GM19452 (cell line): ENCODE measurements around the gene MFAP1.
A peak's percentile ranks its signal among the peaks of the same experiment; 100 is the strongest.

ENCODE experiments used
- ATAC-seq: cut with Tn5 transposase; IDR thresholded peaks from one replicate; pipeline ENCODE4 v1.9.1; 2021; ENCODE audit not compliant: unreplicated experiment

The MFAP1 gene

DNA sequence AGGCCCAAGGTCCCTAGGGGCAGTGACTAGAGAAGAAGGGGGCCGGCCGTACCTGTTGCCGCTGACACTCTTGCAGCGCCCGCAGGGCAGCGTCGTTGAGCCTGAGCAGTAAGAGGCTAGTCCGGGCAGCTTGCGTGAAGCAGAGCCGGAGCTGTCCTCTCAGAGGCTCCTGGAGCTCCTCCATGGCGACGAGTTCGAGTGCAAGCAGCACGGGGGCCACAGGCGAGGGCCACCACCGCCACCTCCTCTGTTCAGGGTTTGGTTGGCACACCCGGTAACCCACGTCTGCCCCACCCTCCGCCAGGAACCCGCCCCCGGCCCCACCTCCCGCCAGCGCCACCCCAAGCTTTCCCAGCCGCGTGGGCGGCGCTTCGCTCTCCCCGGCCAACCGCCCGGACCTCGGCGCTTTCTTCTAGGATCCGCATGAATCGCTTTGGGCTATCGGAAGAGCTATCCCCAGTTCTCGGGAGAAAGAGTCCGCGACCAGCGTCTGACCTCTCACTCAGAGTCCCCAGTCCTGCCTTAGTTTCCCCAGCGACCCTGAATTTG, 47.7 kb downstream of the MFAP1 start, which contains the start of gene ELL3:
ELL3 (minus strand) TSS at position 249 of the 549 bp plus-strand sequence; CDS start at position 184, 65 bp downstream.
- peak; percentile 43 for ATAC-seq

DNA sequence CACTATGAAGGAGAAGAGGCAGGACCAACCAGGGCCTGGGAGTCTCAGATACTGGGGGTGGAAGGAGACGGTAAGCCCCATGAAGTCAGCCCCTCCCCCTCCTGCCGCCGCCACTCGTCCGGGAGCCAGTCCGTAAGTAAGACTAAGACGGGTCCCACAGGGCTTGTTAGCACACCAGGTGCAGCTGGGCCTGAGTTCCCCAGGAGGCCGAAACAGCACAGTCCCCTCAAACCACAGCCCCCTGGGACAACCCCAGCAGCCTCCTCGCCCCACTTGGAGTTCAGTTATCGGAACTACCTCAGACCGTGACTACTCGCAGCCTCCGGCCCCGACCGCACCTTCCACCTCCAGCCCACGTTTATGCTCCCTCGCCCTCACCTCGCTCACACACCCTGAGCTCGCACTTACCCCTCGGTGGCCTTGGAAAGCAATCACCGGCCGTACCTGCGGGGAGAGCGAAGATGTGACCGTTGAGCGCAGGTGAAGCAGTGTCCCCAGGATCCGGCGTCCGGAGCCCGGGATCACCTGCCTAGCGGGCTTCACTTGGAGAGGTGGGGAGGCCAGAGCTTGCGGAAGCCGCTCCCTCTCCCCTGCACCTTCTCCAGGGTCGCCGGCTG, 48.3 kb downstream of the MFAP1 start:
- peak; percentile 64 for ATAC-seq

DNA sequence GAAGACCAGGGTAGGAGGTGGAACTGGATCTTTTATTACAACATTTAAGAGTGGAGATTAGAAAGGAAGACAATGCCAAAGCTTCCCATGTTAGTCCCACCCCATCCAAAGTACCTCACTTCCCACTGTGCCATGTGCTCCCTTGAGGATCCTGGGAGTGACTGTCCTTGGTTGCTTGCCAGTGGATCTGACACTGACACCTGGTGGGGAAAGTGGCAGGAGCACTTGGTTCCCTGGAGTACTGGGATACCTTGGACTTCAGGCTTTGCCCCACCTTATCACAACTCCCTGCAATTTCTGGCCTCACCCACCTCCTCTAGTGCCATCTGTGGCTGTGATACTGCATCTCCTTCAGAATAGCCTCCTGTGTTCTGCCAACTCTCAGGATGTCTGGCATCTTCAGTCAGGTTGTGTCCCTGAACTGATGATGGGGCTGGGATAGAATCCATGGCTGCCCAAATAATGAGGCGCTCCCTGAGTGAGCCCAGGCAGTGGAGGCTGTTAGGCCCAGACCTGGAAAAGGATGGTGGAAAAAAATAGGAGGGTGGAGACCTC, 49.0 kb downstream of the MFAP1 start:
- no peak for ATAC-seq

DNA sequence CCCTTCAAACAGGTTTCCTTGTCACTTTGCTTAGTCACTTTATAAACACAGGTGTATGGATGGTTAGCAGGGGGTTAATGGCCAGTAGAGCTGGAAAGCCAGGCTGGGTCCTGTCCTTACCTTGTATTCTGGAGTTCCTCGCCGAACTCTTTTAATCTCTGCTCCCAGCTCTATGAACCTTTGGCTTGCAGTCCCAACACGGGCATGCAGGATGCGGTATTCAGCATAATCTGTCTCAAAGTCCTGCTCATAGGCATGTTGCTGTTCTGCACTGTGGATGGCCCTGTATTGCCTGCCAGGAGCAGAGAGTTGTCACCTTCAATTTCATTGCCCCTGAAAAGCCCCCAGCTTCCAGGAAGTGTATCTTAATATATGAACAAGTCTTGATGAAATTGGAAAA, 50.4 kb downstream of the MFAP1 start:
- ATAC-seq, result no peak

DNA sequence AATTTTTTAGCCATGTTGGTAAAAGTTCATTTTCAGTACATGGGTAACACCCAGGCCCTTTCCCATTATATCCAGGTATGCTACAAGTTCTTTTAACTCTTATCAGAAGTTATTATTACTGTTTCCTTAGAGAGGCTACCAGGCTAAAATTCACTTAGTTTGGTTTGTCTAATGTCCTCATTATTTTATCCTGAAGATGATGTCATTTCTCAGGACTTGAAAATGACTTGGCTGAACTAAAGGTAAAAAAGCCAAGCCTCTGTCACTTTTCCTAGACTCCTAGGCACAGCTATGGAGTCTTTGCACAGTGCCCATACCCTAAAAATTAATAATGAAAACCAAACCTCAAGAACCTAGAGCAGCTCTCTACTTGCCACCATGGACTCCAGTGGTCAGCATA, 51.9 kb downstream of the MFAP1 start:
- ATAC-seq, result no peak

DNA sequence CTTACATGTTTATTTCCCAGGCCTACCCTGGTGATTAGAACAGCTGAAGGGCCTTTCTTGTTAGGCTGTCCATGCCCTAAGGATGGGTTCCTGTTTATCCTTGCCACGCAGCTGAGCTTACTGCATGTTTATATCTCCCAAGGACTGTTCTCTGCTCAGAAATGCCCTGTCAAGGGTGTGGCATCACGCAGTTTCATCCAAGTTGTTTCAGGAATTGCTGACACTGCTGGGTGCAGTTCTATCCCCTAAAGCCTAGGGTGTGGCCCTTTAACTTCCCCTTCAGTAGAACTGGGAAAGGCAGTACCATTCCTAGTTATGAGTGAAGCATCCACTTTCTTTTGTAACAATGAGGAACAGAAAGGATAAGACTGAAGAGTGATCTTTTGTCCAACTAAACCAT, 52.7 kb downstream of the MFAP1 start:
- ATAC-seq, result no peak

DNA sequence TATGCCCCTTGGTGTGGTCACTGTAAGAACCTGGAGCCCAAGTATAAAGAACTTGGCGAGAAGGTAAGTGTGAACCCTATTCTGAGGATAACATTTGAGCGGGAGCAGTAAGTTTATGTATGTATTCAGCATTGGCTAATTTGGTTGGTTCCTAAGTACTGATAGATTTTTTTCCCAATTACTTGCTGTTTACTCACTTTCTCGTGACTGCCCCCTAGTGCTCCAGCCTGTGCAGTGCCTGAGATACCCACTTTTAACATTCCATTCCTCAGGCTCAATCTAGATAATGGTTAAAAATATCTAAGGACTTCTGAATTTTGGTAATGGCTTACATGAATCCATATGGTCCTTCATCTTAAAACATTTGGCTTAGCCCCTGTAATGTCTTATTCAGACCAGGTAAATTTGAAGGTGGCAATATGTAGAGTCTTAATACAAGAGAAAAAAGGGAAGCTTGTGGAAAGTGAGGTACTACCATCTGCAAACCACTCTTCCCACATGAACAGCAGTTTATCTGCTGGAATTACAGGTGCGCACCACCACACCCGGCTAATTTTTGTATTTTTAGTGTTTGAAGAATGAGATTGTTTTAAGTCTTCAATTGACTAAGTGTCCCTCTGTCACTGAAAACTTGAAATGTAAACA, 54.8 kb downstream of the MFAP1 start:
- ATAC-seq, result no peak

DNA sequence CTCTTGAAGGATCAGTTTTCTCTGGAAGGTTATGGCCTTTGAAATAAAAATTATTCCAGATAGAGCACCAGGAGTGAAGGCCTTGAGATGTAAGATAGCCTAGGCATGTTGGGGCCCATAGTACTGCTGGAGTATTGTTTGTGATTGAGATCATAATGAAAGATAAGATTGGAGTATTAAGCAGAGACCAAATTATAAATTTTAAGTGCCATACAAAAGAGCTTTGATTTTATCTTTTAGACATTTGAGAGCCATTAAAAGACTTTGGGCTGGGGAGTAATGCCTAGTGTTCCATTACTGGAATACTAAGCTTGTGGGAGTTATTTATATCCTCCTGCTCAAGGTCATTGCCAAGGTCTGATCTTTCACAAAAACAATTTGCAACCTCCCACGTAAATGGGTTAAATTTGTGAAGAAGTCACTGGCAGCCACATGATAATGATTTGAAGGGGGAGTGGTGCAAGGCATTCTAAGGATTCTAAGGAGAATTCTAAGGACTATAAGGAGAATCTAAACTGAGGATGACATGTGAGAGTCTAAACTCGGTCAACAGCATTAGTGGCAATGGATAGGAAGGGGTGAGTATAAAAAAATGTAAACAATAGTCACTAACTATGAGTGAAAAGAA, 60.6 kb downstream of the MFAP1 start:
- no peak for ATAC-seq

DNA sequence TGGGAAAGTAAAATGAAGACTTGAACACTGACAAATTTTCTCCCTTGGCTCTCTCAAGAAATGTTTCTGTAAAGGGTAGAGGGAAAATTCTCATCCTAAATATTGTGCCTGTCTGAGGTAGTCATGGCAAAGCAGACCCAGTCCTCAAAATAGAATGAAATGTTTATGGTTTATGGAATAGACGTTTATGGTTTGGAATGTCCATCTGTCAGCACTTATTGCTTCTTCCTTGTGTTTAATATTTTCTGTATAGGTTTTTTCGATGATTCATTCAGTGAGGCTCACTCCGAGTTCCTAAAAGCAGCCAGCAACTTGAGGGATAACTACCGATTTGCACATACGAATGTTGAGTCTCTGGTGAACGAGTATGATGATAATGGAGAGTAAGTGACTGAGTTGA, 61.7 kb downstream of the MFAP1 start:
- no peak for ATAC-seq
